HFF-Myc (cell line): ENCODE data around the gene VPS33B.

Experiments
- DNase-seq: peaks from one replicate; pipeline ENCODE4 v3.0.0-alpha.2; 2011; ENCODE audit warnings: low read depth; ENCODE audit errors: extremely low read depth
- H3K4me3 ChIP-seq: replicated peaks from 2 replicates; pipeline ENCODE4 v1.5.1; 2011; ENCODE audit warnings: low read depth, mild to moderate bottlenecking, control low read depth, low read length
- TF ChIP-seq, protein P1 (sequence below): IDR thresholded peaks from 2 replicates; pipeline ENCODE4 v1.5.1; 2012; ENCODE audit warnings: mild to moderate bottlenecking, low read depth, low read length, control low read depth; ENCODE audit errors: missing control alignments

Gene VPS33B

DNA sequence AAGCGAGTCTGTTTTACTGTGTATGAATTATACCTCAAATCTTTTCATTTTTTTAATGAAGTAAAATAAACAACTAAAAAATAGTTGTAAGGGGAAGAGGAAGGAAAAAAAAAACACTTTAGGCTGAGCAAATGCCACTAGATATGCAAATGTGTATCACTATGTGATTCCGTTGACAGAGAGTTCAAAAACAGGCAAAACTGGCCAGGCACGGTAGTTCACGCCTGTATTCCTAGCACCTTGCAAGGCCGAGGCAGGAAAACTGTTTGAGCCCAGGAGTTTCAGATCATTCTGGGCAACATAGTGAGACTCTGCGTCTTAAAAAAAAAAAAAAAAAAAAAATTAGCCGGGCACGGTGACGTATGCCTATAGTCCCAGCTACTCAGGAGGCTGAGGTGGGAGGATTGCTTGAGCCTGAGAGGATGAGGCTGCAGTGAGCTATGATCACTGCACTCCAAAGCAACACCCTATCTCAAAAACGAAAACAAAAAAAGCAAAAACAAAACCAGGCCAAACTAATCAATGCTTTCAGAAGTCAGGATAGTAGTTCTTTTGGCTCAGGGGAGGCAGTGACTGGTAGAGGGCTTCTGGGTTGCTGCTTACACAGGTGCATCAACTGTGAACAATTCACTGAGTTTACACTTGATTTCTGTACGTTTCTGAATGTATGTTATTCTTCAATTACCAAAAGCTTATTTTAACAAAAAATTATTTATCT lies 35.4 kb downstream of the VPS33B start:
- H3K4me3 ChIP-seq = no peak overlapping the region
- no peak for DNase-seq
- TF ChIP-seq, protein P1, sequence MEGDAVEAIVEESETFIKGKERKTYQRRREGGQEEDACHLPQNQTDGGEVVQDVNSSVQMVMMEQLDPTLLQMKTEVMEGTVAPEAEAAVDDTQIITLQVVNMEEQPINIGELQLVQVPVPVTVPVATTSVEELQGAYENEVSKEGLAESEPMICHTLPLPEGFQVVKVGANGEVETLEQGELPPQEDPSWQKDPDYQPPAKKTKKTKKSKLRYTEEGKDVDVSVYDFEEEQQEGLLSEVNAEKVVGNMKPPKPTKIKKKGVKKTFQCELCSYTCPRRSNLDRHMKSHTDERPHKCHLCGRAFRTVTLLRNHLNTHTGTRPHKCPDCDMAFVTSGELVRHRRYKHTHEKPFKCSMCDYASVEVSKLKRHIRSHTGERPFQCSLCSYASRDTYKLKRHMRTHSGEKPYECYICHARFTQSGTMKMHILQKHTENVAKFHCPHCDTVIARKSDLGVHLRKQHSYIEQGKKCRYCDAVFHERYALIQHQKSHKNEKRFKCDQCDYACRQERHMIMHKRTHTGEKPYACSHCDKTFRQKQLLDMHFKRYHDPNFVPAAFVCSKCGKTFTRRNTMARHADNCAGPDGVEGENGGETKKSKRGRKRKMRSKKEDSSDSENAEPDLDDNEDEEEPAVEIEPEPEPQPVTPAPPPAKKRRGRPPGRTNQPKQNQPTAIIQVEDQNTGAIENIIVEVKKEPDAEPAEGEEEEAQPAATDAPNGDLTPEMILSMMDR = no peak

DNA sequence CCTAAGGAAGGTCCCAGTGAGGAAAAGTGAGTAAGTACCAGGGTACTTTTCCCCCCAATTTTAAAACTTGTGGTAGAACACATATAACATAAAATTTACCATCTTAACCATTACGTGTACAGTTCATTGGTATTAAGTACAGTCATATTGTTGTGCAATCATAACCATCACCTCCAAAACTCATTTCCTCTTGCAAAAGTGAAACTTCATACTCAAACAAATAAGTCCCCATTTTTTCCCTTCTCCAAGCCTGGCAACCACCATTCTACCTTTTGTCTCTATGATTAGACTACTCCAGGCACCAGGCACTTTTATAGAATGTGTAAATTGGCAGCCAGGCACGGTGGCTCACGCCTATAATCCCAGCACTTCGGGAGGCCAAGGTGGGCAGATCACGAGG lies 40.3 kb downstream of the VPS33B start:
- no peak for DNase-seq
- TF ChIP-seq, protein P1 = no peak
- no peak overlapping the region for H3K4me3 ChIP-seq

DNA sequence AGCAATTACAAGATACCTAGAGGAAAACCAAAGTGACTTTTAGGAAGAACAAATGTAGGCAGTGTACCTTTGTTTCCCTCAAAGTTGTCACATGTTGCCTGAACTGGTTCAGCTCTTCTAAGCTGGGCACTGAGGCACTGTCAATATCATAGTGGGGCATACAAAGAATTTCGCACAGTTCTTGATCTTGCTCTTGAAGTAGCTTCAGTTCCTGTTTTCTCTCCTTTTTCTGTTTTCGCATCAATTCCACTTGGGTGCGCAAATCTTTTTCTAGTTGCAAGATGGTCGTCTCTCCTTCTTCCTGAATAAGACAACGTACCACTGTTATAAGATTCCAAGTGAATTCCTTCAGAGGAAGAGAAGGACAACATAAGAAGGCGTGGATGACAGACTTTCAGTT lies 40.7 kb downstream of the VPS33B start:
- no peak overlapping the region for H3K4me3 ChIP-seq
- no peak for DNase-seq
- TF ChIP-seq, protein P1 = no peak

DNA sequence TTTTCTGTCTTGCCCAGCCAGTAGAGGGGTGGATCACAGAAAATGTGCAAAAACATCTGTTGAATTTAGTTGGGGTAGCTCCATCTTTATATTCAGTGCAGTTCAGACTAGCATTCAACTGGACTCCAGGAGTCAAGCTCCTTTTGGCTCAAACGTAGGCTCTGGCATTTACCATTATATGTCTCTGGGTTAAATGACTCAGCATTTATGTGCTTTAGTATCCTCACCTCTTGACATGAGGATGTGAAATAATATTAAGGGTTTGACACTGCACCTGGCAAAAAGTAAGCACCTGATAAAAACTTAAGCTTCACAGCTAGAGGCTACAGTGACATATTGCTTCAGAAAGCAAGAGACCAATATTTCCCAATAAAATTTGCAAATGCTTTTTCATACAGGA lies 42.8 kb downstream of the VPS33B start:
- no peak overlapping the region for H3K4me3 ChIP-seq
- TF ChIP-seq, protein P1 = no peak
- DNase-seq = no peak

DNA sequence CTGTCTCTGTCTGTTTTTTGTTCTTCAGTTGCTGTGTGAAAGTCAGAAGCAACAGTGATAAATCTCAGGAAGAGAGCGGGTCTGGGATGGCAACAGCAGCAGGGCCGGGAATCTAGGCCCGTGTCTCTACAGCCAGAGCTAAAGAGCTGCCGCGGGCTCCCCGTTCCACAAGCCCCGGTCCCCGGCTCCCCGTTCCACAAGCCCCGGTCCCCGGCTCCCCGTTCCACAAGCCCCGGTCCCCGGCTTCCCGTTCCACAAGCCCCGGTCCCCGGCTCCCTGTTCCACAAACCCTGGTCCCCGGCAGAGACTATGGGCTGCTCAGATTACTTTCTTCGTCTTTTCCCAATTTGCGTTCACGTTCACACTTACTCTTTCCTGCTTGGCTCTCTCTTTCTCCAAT lies 48.2 kb downstream of the VPS33B start:
- DNase-seq = no peak
- TF ChIP-seq, protein P1 = no peak
- H3K4me3 ChIP-seq = no peak overlapping the region

DNA sequence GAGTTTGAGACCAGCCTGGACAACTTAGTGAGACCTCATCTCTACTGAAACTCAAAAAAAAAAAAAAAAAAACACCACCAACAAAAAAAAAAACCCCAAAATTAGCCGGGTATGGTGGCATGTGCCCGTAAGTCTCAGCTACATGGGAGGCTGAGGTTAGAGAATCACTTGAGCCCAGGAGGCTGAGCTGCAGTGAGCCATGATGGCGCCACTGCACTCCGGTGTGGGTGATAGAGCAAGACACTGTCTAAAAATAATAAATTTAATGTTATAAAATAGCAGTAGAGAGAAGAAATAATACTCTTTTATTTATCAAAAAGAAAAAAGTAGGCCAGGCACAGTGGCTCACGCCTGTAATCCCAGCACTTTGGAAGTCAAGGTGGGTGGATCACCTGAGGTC lies 50.3 kb downstream of the VPS33B start:
- H3K4me3 ChIP-seq = no peak overlapping the region
- TF ChIP-seq, protein P1 = no peak
- DNase-seq = no peak

DNA sequence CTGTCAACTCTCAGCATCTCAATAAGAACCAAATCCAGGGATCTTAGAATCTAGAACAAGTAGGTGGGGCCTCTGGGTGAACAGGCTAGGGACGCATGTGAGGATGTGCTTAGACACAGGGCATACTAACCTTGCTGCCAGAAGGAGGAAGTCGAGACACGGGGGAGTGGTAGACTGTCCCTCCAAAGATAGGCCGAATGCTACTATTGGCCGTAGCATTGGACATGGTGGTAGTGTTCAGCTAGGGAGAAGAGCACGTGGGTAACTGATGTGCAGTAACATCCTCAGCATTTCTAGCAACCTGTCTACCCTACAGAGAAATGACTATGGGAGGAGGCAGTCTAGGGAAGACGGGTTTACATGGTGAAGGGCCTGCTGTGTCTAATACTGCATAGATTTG lies 52.1 kb downstream of the VPS33B start:
- TF ChIP-seq, protein P1 = no peak
- no peak overlapping the region for H3K4me3 ChIP-seq
- DNase-seq = no peak
